ENCODE measurements around the gene SLC25A22. TPM values are rescaled to one million over a fixed set of nuclear protein-coding genes. Genes with fewer than 3 reads are reported as not detected.

SLC25A22 gene
- total and polyA plus RNA-seq, 2 donors (not counting 1 experiment from before 2014, with no cell fraction given), result 25.7 to 45.7 TPM

DNA sequence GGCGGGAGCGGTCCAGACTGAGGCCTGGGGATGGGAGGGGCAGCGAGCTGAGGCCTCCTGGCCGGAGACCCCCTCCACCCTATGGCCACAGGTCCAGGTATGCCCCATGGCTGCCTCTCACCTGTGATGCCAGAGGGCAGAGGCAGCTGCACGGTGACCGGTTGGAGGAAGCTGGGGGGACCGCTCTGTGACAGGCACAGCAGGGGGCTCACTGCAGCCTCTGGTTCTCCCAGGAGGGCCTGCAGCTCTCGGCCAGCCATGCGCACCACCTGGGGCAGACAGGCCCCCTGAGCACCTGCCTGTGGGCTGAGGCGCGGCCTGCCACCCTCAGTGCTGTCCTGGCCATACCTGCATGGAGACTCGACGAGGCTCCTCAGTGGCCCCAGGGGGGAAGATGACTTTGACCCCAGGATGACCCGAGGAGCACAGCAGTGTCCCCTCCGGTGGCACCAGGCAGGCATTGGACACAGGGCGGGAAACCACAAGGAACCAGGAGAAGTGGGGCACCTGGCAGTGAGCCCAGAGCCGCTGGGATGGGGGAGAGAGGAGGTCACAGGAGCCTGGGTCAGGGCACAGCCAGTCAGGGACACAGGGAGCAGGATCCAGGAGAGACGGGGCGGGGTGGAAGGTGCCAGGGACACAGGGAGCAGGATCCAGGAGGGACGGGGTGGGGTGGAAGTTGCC, 3.2 kb upstream of the SLC25A22 start:
- Mint-ChIP-seq H3K27me3 (no peaks in the 10 kb centered on the region), H3K4me3 (no peak overlapping the region), H3K9me3 (ENCODE audit: insufficient read depth) (no peaks in the 10 kb centered on the region), H3K4me1 (peaks cover 19% of the 10 kb centered on the region), H3K27ac (no peak overlapping the region)
- Histone ChIP-seq H3K4me1 (ENCODE audit: control insufficient read depth in 2 of 2, insufficient read depth in 2 of 2, low read length in 2 of 2) (peaks cover 19 to 42% of the 10 kb centered on the region in 2 donors), H3K4me2 (replicated peaks; ENCODE audit: low read depth, low read length, poor library complexity, severe bottlenecking) (no peak overlapping the region), H3K4me3 (ENCODE audit: control extremely low read depth in 1 of 5, extremely low read depth in 1 of 5, insufficient read depth in 1 of 5, low read depth in 2 of 5, low read length in 4 of 5) (no peak overlapping the region), H3K36me3 (replicated peaks in 1 of 2; ENCODE audit: control extremely low read depth in 1 of 2, control insufficient read depth in 1 of 2, extremely low read depth in 1 of 2, insufficient read depth in 2 of 2, low read length in 1 of 2) (peaks cover 0 to 9% of the 10 kb centered on the region in 2 experiments), H3K9me3 (ENCODE audit: control extremely low read depth in 1 of 3, control insufficient read depth in 2 of 3, insufficient read depth in 1 of 3, low read length in 2 of 3) (no peaks in the 10 kb centered on the region), H3K9ac (ENCODE audit: low read length) (no peak overlapping the region), H2AFZ (ENCODE audit: insufficient read depth, low read depth, low read length, poor library complexity, severe bottlenecking) (no peak overlapping the region), H3K27ac (ENCODE audit: low read length in 2 of 2) (no peak overlapping the region), H3K27me3 (replicated peaks in 1 of 4; ENCODE audit: control extremely low read depth in 1 of 4, control insufficient read depth in 3 of 4, insufficient read depth in 4 of 4, low read length in 3 of 4) (no peaks in the 10 kb centered on the region), H4K20me1 (ENCODE audit: control insufficient read depth, insufficient read depth, low read length, poor library complexity, severe bottlenecking) (peaks cover 54% of the 10 kb centered on the region), H3K79me2 (ENCODE audit: control insufficient read depth, insufficient read depth, low read length) (peaks cover 67% of the 10 kb centered on the region)
- ATAC-seq (ENCODE audit: low read depth) (no peak), DNase-seq (no peak)
- ChIA-PET CTCF (no interaction called here), POLR2A (interaction anchor here (0.6 kb wide), 2 partner anchors 23 to 35 kb away, joined by 5 to 6 read pairs; no protein-coding TSS in a partner anchor)
- TF ChIP-seq, protein P1, sequence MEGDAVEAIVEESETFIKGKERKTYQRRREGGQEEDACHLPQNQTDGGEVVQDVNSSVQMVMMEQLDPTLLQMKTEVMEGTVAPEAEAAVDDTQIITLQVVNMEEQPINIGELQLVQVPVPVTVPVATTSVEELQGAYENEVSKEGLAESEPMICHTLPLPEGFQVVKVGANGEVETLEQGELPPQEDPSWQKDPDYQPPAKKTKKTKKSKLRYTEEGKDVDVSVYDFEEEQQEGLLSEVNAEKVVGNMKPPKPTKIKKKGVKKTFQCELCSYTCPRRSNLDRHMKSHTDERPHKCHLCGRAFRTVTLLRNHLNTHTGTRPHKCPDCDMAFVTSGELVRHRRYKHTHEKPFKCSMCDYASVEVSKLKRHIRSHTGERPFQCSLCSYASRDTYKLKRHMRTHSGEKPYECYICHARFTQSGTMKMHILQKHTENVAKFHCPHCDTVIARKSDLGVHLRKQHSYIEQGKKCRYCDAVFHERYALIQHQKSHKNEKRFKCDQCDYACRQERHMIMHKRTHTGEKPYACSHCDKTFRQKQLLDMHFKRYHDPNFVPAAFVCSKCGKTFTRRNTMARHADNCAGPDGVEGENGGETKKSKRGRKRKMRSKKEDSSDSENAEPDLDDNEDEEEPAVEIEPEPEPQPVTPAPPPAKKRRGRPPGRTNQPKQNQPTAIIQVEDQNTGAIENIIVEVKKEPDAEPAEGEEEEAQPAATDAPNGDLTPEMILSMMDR (IDR thresholded peaks at IDR 0.05), result no peak
- TF ChIP-seq EZH2 (IDR thresholded peaks at IDR 0.05; ENCODE audit: borderline replicate concordance, insufficient read depth, low read depth, low read length, poor library complexity, severe bottlenecking), result no peak
- intact Hi-C loops (cut with micrococcal nuclease), result no loop called here
- 92% methylated on average over 18 of the region's 20 CpGs for WGBS (ENCODE audit: insufficient coverage)

DNA sequence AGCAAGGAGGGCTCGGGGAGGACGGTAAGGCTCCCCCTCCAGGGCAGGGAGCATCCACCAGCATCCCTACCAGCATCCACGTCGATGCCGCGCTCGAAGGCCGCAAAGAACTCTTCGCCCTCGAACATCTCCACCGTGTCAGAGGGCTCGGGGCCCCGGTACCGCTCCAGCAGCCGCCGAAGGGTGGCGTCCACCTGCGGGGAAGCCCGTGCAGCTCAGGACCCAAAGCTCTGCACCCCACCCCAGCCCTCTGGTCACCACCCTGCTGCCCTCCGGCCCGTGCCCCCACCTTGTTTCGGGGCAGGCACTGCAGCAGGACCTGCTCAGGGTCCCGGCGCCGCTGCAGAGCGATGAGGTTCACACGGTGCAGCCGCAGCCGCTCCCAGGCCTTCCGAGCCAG, 2.4 kb upstream of the SLC25A22 start:
- Histone ChIP-seq H3K4me3 (ENCODE audit: control extremely low read depth in 1 of 5, extremely low read depth in 1 of 5, insufficient read depth in 1 of 5, low read depth in 2 of 5, low read length in 4 of 5) (no peak overlapping the region), H3K79me2 (ENCODE audit: control insufficient read depth, insufficient read depth, low read length) (peaks cover 73% of the 10 kb centered on the region), H3K27me3 (replicated peaks in 1 of 4; ENCODE audit: control extremely low read depth in 1 of 4, control insufficient read depth in 3 of 4, insufficient read depth in 4 of 4, low read length in 3 of 4) (no peaks in the 10 kb centered on the region), H3K9me3 (ENCODE audit: control extremely low read depth in 1 of 3, control insufficient read depth in 2 of 3, insufficient read depth in 1 of 3, low read length in 2 of 3) (no peaks in the 10 kb centered on the region), H3K4me1 (ENCODE audit: control insufficient read depth in 2 of 2, insufficient read depth in 2 of 2, low read length in 2 of 2) (peaks cover 23 to 46% of the 10 kb centered on the region in 2 donors), H4K20me1 (ENCODE audit: control insufficient read depth, insufficient read depth, low read length, poor library complexity, severe bottlenecking) (peaks cover 59% of the 10 kb centered on the region), H3K4me2 (replicated peaks; ENCODE audit: low read depth, low read length, poor library complexity, severe bottlenecking) (no peak overlapping the region), H3K36me3 (replicated peaks in 1 of 2; ENCODE audit: control extremely low read depth in 1 of 2, control insufficient read depth in 1 of 2, extremely low read depth in 1 of 2, insufficient read depth in 2 of 2, low read length in 1 of 2) (peaks cover 0 to 9% of the 10 kb centered on the region in 2 experiments), H2AFZ (ENCODE audit: insufficient read depth, low read depth, low read length, poor library complexity, severe bottlenecking) (no peak overlapping the region), H3K9ac (ENCODE audit: low read length) (no peak overlapping the region), H3K27ac (ENCODE audit: low read length in 2 of 2) (no peak overlapping the region)
- POLR2A ChIA-PET, result interaction anchor here (0.6 kb wide), 2 partner anchors 22 to 36 kb away, joined by 5 to 6 read pairs; no protein-coding TSS in a partner anchor
- Mint-ChIP-seq H3K4me1 (peaks cover 20% of the 10 kb centered on the region), H3K9me3 (ENCODE audit: insufficient read depth) (no peaks in the 10 kb centered on the region), H3K4me3 (no peak overlapping the region), H3K27ac (no peak overlapping the region), H3K27me3 (no peaks in the 10 kb centered on the region)
- DNase-seq (no peak), ATAC-seq (ENCODE audit: low read depth) (no peak)
- WGBS (ENCODE audit: insufficient coverage), result 95% methylated on average over 25 of the region's 30 CpGs
- intact Hi-C loops (cut with micrococcal nuclease), result no loop called here
- no peak for TF ChIP-seq EZH2 (IDR thresholded peaks at IDR 0.05; ENCODE audit: borderline replicate concordance, insufficient read depth, low read depth, low read length, poor library complexity, severe bottlenecking)
- TF ChIP-seq, protein P1 (IDR thresholded peaks at IDR 0.05), result no peak
- CTCF ChIA-PET, result no interaction called here
